ENCODE measurements around the gene SLC4A3.

The SLC4A3 gene

DNA sequence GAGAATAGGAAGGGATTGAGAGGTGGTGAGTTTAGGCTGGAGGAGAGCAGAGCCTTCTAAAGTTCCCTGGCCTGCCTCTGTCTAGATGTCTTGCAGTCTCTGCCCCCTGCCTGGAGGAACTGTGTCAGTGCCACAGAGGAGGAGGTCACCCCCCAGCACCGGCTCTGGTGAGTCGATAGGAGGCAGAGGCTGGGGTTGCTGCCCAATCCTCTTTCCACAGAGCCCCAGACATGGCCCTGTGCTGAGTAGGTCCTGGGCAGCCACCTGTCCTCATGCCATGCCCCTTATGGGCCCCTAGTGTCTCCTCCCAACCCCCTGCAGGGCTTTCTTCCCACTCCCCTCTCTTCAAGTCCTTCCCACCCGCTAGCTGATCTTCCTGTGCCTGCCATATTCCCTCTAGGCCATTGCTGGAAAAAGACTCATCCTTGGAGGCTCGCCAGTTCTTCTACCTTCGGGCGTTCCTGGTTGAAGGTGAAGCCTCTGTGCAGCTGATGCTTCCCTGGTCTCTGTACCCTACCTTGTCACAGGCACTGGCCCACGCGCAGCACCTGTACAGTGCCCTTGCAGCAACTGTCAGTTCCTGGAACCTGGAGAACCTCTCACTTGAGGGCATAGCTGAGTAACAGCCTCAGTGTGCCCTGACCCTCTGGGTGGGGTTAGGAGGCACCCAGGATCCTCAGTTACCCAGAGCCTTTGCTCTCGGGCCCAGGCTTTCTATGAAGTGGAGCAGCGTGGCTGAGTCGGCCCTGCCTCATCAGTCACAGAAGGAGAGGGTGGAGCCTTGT lies 13.2 kb upstream of the SLC4A3 start:
- DNase-seq: no peak

DNA sequence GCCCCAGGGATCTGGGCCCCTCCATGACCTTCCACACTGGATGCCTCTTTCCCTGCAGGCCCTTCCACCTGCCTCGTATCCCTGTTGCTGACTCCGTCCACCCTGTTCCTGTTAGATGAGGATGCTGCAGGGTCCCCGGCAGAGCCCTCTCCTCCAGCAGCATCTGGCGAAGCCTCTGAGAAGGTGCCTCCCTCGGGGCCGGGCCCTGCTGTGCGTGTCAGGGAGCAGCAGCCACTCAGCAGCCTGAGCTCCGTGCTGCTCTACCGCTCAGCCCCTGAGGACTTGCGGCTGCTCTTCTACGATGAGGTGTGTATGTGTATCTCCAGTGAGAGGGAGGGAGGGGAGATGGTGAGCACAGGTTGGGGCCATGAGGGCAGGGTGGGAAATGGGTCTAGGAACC lies 12.4 kb upstream of the SLC4A3 start:
- DNase-seq: no peak

DNA sequence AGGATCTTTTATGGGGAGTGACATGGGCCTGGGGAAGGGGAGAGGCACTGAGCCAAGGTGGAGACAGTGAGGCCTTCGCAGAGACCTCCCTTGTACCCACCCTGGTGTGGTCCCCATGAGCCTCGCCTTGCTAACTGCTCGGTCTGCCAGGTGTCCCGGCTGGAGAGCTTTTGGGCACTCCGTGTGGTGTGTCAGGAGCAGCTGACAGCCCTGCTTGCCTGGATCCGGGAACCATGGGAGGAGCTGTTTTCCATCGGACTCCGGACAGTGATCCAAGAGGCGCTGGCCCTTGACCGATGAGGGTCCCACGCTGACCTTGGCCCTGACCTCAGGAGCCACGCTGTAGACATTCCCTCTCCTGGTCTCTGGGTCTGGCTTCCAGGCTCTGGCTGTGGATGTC lies 11.5 kb upstream of the SLC4A3 start:
- DNase-seq: no peak

DNA sequence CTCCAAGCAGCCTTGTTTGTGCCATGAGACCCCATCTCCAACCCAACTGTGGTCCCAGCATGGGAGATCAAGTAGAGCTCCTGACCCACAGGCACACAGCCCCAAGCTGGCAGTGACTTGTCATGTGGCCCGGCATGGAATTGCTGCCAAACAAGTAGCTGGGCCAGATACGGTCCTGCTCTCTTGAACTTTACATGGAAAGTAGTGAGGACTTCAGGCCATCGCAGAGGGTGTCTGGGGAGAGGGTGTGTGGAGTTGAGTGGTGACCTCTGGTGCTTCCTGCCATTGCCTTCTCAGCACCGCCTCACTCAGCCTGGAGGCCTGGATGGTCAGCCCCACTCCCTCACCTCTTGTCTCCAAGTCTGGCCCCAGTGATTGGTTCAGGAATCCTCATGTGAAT lies 10.9 kb upstream of the SLC4A3 start:
- no peak for DNase-seq

DNA sequence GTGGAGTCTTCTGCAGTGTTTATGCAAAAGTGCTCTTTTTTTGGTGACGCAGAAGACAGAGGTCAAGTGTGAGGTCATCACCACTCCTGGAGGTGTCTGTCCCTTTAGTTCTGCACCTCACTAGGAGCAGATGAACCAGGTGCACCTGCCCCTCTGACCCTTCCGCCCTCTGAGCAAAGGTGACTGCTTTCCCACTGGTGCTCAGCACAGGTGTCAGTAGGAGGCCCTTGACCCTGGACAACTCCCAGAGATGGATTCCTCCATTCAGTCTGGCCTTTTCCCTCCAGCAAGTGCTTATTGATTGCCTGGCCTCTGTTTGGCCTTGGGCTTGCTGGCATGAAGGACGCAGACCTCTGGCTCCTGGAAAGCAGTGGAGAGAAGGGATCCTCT lies 8.7 kb upstream of the SLC4A3 start:
- DNase-seq: no peak

DNA sequence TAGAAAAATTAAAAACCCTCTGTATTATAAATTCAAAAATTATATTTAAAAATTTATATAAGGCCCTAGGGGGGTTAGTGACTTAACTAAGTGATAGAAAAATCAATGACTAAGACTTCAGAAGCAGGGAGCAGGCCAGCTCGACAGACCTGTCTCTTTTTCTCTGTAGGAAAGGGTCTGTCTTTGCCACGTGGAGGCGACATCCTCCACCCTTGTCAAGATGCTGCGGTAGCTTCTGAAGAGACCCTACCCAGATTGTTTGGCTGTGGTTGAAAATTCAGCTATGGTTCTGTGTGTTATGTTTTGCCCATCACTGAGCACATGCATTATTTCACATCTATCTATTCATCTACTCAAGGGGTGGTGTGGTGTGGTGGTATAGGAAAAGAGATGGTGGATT lies 8.2 kb upstream of the SLC4A3 start:
- peak in 1 of 2 experiments; percentile 16 for DNase-seq

DNA sequence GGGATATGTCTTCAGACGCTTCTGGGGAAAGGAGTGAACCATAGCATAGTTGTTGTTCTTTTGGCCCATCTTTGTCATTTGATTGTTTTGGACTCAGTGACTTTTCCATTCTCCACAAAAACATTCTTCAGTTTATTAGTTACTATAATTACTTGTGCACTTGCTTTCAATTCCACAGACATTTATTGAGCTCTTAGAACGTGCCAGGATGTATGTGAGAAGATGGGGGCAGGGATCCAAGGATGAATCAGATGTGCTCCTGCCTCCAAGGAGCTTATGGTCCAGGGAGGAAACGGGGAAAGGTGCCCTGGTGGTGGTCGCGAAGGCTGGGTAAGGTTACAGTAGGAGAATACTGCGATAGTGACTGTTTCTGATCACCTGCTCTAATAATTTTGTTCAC lies 6.9 kb upstream of the SLC4A3 start:
- no peak for DNase-seq

DNA sequence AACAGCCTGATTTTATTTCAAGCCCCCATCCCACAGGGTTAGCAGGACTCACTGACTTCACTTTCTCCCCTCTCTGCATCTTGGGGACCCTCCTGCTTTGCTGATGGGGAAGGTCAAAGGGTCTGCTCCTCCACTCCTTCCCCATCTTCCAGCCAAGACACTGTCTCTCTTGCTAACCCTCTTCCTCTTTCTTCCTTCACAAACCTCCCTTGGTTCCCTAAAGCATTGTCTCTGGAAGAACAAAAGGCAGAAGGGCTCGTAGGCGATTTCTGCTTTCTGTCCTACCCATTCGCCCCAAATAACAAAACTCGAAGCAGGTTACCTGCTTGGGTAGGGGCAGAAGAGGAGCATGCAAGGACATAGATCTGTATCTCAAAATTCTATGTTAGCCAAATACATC lies 5.5 kb upstream of the SLC4A3 start:
- no peak for DNase-seq

DNA sequence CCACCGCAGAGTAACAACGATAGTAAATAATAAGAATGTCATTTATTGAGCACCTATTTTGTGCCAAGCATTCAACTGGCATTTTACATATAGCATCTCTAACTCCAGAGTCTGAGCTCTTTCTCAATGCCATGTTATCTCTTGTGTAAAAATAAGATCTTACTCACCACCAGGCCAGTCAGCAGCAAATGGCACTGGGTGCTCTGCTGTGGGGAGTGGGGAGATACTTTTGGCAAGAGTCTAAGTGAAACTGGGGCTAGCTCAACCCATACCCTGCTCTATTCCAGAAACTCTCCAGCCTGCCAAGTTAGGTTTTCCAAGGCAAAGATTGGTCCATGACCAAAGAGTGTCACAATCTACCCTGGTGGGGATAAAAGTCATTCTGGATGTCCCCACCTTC lies 5.0 kb upstream of the SLC4A3 start:
- DNase-seq: no peak

DNA sequence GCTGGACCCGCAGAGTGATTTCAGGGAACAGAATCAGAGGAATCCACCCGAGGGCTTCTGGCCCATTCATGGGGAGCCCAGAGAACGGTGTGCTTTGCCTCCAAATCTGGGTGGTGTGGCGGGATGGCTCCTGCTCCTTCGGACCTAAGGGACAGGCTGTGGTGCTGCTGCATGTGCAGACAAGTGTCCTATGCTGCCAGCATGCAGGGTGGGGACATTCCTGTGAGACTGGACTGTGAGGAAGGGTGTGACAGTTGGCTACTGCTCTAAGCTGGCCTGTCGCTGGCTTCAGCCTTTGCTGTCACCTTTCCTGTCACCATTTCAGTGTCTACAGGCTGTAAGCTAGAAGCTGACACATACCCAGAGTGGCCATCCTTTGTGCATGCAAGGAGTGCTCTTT lies 2.9 kb upstream of the SLC4A3 start:
- DNase-seq: no peak

DNA sequence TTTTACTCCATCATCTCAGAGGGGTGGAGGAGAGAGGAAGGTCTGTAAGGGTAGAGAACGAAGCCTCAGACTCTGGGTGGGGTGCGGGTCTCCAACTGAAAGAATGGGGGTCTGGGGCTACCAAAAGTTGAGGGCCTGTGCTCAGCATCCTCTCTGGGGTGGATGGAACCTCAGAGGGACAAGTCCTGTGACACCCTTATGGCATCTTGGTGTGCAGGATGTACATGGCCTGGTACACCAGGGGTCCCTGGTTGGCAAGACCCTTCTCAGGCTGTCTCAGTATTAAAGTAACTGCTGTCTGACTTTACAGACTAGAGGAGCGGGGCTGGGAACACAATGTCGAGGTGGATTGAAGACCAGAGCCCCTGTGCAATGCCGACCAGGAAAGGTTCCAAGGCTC lies 2.3 kb upstream of the SLC4A3 start:
- no peak for DNase-seq

DNA sequence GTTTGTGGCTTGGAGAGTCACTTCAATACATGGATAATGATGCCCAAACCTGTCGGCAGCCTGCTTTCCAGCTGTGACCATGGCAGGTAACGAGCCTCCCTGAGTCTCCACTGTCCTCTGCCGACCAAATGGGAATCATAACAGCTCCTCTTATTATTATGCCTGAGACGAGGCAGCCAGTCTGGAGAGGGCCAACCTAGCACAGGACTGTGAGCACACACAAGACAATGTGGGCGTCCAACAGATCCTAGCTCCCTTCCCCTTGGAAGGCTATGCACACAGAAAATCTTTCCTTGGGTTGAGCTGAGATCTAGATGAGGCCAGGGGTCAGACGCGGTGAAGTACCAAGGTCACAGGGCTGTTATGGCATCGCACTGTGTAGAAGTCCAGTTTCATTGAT lies 890 bp upstream of the SLC4A3 start:
- peak in 1 of 2 experiments; percentile 8 for DNase-seq

DNA sequence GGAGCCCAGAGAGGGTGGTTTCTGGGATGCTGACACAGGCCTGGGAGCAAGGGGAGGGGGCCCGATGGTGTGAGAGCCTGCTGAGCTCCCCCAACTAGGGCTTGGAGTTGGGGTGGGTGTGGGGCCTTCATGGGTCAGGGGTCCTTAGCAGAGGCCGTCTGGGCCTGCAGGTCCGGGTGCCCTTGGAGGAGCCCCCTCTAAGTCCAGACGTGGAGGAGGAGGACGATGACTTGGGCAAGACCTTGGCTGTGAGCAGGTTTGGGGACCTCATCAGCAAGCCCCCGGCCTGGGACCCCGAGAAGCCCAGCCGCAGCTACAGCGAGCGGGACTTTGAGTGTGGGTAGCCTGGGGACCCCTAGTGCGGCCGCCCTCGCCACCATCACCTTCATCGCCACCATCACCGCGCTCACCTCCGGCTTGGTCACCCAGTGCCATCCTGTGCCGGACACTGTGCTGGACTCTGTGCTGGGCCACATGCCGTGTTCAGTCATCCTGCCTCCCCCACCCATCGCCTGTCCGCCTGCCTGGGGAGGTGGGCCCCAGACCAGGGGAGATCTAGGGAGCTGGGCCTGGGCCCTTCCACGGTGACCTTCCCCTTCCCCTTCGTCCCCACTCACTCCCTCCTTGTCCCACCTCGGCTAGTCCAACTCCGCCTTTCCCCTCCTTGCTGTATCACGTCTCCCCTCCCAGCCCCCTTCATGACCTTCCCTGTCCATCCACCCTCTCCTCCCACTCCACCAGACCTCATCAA lies 980 bp downstream of the SLC4A3 start:
- DNase-seq: no peak

DNA sequence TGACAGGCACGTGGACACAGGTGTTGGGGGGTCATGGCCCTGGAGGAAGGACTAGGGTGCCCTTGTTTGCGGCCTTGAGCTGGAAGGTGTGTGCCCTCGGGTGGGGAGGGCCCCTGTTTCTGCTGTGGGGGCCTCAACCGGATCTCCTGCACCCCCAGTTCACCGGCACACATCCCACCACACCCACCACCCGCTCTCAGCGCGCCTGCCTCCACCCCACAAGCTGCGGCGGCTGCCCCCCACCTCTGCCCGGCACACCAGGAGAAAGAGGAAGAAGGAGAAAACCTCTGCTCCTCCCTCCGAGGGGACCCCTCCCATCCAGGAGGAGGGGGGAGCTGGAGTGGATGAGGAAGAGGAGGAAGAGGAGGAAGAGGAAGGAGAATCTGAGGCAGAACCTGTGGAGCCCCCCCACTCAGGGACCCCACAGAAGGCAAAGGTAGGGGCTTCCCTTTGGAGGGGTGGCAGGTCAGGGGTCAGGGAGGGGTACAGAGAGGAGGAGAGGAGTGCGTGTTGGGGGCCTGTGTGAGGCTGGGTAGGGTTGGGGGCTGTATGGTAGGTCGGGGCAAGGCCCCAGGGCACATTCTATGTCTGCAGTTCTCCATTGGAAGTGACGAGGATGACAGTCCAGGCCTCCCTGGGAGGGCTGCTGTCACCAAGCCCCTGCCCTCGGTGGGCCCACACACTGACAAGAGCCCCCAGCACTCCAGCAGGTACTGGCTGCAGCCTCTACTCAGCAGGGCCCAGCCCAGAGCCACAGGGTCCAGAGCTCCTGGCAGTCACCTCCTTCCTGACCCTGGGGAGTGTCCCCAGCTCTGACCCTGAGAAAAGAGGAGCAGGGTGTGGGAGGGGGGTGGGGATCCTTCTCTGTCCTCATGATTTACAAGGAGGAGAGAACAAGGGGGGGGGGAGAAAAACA lies 1.8 kb downstream of the SLC4A3 start:
- no peak for DNase-seq

DNA sequence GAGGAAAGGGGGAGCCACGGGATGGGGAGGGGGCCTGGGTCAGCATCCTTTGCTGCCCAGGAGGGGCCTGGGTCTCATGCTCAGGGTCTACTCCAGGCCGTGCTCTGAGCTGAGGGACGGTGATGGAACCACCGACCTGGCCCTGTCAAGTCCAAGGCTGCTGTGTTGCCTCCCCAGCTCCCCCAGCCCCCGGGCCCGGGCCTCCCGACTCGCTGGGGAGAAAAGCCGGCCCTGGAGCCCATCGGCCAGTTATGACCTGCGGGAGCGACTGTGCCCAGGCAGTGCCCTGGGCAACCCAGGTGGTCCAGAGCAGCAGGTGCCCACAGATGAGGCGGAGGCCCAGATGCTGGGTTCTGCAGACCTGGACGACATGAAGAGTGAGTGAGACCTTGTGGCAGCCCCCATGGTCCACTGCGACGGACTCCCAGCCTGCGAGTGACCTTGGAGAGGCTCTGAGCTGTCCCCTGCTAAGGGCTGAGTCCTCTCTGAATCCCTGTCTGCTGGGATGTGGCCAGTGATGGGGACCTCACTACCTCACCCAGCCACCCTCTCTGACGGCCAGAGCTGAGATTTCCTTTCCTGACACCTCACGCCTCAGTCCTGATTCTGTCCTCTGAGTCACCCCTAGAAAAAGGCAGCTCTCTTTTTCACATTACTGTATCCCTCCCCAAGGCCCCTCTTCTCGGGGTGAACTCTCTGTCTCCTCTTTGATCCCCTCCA lies 2.7 kb downstream of the SLC4A3 start:
- DNase-seq: no peak

DNA sequence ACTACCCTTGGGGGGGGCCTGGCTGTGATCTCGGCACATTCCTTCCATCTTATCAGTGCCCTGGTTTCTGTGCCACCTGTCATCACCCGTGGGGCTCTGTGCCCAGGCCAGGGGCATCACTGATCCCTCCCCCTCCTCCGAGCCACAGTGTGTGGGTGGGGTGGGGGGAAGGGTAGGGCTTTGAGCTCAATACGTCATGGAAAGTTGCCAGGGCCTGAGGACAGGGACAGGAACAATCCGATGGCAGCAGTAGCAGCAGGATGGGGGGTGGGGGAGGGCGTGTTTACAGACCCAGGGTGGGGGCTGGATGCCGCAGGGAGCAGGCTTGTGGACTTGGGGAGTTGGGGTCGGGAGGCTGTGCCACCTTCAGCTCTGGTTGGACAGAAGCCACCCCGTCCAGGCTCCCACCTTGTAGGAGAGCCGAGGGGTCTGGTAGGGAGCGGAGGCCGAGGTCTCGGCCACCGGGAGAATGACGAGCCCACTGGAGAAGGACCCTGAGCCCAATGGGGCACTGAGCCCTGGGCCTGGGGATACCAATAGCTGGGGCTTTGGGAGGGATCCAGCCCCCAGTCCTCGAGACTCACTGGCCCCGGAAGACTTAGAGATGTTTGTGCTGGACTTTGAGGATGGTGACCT lies 3.5 kb downstream of the SLC4A3 start:
- DNase-seq: no peak

DNA sequence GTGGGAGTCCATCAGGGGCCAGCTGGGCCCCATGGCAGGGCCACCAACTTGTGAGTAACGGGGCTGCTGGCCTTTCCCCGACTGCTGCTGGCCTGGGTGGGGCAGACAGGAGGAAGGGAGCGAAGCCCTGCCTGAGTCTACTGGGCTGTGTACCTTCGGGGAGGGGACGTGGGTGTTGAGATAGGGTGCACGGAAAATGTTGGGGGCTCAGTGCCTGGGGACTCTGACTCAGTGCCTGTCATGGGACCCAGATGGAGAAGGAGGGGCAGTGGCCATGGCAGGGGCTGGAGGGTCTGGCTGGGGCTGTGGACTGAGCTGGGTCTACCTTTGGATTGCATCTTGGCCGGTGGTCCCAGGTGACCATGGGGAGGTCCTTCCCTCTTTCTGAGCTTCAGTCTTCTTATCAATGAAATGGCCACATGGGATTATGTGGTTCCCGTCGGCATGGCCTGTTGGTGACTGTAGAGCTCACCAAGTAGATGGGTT lies 4.0 kb downstream of the SLC4A3 start:
- no peak for DNase-seq

DNA sequence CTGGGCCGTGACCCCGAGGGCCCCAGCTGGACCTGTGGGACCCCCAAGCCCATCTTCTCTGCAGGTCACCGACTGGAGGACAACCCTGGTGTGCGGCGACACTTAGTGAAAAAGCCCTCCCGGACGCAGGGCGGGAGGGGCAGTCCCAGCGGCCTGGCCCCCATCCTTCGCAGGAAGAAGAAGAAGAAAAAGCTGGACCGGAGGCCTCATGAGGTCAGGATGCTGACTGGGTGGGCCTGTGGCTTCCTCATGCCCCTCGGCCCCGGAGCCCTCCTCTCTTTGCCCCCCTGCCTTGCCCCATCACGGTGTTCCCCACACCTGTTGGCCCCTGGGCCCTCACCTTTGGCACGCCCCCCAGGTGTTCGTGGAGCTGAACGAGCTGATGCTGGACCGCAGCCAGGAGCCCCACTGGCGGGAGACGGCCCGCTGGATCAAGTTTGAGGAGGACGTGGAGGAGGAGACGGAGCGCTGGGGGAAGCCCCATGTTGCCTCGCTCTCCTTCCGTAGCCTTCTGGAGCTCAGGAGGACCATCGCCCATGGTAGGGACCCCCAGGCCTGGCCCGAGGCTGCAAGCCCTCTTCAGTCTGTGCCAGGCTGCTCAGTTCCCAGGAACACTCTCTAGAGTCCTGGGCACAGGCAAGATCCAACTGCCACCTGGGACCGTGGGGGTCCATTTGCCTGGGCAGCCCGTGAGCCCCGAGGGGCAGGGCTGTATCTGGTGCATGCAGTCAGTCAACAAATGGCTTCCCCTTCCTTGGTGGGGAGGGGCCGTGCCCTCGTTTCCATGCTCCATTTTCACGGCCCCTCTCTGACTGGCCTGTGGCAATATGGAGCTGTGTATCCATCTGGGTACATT lies 4.7 kb downstream of the SLC4A3 start:
- DNase-seq: no peak

DNA sequence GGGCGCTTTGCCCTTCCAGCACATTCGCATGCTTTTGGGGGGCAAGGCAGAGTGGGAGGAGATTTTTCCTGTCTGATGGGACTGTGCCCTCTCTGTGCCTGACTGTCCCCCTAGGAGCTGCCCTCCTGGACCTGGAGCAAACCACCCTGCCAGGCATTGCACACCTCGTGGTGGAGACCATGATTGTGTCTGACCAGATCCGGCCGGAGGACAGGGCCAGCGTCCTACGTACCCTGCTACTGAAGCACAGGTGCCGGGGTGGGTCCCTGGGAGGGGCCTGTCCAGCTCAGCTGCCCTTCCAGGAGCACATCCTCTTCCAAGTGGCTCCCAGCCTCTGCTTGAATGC lies 5.3 kb downstream of the SLC4A3 start:
- no peak for DNase-seq

DNA sequence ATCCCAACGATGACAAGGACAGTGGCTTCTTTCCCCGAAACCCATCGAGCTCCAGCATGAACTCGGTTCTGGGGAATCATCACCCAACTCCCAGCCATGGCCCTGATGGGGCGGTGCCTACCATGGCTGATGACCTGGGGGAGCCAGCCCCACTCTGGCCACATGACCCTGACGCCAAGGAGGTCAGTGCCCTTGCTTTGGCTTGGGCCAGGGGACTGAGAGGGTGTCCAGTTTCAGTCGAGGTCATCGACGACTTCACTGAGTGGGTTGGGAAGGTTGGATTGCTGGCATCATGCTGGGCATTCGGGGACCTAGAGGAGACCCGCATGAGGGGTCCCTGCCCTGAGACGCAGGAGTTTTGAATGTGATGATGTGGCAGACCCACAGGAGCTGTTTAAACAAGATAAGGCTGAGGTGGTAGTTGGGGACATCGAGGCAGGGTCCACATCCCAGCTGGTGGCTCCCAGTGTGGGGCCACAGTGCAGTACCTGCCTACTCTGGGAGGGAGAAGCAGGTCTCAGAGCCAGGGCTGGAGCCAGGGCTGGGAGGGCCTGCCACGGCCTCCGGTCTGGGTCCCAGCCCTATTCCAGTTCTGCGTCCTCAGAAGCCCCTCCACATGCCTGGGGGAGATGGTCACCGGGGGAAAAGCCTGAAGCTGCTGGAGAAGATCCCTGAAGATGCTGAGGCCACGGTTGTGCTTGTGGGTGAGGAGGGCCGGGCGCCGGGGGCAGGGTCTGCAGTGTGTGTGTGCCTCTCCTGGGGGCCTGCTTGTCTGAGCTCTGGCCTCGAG lies 6.0 kb downstream of the SLC4A3 start:
- no peak for DNase-seq

Data from NCI-H524 (cell line).